Ramos (cell line): ENCODE data around the gene ABL2.
"Not testable (repeated sequence)": the region's sequence is repeated elsewhere in the genome, so short reads cannot be mapped to it uniquely, and the experiment has no call there.

Experiments used
- in situ Hi-C: fragments of 300-500 bp; cut with MboI; formaldehyde crosslinking; loops from one replicate; pipeline ENCODE4 v1.14.3; 2022; ENCODE audit warnings: low sequenced_read_pairs; ENCODE audit not compliant: unreplicated experiment

The ABL2 gene

DNA sequence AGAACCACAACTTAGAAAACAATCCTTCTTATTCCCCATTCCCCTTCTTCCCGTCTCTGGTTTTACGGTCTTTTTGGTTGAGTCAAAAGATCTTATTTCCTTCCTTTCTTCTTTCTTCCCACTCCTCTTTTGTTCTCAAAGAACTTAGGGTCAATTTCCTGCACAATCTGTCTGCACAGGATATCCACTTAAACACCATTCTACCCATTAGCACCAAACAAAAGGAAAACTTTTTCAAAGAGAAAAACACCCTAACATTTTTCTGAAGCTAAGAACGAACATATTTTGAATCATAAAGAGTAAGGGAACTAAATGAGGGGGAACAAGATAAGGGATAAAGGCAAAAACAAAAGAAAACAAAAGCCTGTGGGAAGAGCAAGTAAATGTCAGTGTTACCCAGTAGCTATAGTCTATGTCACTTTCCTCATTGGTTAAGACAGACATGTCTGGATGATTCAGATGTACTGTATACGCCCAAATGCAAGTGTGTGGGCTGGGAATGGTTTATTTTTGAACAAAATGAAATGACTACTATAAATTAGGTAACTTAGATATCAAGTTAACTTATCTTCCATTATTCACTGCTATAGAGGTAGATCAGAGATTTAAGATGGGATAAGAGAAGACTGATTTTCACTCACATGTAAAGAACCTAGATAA is 87.8 kb downstream of the ABL2 start:
- in situ Hi-C loops: no loop called here

DNA sequence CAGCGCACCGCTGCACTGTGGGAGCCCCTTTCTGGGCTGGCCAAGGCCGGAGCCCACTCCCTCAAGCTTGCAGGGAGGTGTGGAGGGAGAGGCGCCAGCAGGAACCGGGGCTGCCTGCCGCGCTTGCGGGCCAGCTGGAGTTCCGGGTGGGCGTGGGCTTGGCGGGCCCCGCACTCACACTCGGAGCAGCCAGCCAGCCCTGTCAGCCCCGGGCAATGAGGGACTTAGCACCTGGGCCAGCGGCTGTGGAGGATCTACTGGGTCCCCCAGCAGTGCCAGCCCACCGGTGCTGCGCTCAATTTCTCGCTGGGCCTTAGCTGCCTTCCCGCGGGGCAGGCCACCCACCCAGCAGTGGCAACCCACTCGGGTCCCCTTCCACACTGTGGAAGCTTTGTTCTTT is 90.7 kb downstream of the ABL2 start:
- in situ Hi-C loops: not testable (repeated sequence)

DNA sequence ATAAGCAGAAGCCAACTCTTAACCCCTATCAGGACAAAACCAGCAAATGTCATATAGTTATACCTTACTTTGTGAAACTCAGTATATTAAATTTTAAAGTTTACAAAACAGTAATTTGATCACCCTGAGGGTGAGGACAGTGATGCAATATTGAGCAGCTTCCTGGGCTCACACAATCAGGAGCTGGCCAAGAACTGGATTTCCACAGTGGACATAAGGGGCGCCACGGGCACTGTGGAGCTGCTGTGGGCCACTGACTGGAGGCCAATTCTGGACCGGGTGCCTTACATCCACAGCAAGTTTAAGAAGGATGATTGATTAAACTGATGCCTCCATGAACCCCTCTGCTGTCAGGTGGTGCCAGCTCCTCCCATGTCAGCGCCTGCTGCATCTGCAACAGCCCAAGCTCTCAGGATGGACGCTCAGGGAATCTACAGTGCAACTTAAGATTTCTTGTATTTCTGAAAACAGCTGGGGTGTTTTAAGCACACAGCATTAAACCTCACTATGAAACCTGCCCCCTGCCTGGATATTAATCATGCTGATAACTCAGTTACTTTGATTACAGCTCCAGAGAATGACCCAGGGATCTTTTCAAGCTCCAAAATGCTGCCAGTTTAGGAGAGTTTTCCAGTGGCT is 91.7 kb downstream of the ABL2 start:
- in situ Hi-C loops: no loop called here

DNA sequence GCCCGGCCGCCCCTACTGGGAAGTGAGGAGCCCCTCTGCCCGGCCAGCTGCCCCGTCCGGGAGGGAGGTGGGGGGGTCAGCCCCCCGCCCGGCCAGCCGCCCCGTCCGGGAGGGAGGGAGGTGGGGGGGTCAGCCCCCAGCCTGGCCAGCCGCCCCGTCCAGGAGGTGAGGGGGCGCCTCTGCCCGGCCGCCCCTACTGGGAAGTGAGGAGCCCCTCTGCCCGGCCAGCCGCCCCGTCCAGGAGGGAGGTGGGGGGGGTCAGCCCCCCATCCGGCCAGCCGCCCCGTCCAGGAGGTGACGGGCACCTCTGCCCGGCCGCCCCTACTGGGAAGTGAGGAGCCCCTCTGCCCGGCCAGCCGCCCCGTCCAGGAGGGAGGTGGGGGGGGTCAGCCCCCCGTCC is 93.8 kb downstream of the ABL2 start:
- in situ Hi-C loops: not testable (repeated sequence)

DNA sequence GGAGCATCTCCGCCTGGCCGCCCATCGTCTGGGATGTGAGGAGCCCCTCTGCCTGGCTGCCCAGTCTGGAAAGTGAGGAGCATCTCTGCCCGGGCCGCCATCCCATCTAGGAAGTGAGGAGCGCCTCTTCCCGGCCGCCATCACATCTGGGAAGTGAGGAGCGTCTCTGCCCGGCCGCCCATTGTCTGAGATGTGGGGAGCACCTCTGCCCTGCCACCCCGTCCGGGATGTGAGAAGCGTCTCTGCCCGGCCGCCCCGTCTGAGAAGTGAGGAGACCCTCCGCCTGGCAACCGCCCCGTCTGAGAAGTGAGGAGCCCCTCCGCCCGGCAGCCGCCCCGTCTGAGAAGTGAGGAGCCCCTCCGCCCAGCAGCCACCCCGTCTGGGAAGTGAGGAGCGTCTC is 94.3 kb downstream of the ABL2 start:
- in situ Hi-C loops: not testable (repeated sequence)

DNA sequence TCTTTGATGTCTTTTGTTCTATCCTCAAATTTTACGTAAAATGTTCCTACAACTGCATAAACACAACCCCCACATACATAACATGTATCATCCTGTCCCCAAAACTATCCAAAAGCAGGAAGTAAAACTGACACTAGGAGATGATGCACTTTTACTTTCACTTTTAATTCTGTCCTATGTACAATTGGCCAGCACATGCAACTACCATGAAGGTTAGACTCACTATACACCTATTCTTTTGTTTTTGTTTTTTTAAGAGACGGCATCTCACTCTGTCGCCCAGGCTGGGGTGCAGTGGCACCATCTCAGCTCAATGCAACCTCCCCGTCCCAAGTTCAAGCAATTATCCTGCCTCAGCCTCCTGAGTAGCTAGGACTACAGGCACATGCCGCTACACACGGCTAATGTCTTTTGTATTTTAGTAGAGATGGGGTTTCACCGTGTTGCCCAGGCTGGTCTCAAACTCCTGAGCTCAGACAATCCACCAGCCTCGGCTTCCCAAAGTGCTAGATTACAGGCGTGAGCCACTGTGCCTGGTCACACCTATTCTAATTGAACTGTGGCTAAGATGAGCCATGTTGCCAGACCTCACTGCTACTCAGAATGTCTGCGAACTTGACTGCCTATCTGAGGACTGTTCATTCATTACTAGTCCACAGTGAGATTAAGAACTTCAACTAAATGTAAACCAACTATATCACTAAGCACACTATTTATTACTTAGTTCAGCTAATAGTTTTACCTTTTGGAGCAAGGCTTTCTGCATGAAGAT is 99.6 kb downstream of the ABL2 start:
- in situ Hi-C loops: no loop called here

DNA sequence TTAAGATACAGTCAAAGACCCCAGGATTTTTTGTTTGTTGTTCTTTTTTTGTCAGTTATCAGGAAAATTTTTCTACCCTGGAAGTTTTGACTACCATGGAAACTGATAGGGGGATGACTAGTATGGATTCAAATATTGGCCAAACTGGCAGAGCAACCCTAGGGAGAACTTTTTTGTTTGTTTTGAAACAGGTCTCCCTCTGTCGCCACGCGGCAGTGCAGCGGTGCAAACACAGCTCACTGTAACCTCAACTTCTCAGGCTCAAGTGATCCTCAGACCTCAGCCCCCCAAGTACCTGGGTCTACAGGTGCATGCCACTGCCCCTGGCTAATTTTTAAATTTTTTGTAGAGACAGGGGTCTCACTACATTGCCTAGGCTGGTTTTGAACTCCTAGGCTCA is 101.0 kb downstream of the ABL2 start:
- in situ Hi-C loops: no loop called here

DNA sequence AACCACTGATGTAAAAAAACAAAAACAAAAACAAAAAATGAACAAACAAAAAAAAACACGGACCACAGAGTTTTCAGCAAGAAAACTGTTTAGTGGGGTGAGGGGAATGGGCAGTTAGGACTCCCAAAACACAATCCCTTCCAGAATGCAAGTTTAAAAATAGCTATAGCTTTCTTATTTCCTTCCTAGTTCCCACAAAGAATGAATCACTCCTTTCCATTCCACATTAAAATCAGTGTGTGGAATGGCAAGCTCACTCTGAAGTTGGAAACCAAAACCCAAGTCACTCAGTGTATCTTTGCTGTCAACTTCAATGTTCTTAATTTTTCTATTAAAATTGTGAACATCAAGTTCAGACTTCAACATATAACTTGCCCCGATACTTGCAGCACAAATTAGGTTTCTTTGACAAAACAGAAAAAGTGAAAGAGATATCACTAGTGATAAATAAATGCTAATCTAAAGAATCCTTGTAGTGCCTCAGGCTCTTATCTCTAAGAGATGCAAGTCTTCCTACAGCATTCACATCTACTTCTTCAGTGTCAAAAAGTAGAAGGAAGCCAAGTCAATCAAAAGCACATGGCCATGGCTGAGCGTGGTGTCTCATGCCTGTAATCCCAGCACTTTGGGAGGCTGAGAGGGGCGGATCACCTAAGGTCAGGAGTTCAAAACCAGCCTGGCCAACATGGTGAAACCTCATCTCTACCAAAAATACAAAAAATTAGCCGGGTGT is 102.1 kb downstream of the ABL2 start:
- in situ Hi-C loops: no loop called here

DNA sequence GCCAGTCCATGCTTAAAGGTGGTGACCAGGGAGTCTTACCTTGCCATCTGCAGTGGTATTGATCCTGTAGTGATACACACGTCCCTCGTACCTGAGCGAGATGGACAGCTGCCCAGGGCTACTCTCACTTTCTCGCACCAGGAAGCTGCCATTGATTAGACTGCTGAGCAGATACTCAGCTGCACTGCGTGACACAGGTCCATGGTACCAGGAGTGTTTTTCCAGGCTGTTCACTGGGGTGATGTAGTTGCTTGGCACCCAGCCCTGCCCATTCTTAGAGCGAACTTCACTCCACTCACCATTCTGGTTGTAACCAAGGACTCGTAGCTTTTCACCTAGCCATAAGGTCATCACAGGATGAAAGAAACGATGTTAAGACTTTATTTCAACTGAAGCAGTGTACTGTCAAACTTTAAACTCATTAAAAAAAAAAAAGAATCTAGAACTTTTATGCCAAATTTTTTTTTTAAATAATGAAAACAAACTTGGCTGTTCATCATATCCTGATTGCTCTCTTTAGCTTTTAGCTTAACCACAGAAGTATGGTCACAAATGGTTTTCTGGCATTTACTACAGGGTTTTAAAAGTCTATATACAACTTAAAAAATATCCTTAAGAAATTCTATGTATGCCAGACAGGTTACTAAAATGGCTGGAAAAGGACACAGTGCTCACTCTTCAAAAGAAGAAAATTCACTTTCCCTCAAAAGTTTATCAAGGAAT is 103.0 kb downstream of the ABL2 start:
- in situ Hi-C loops: no loop called here

DNA sequence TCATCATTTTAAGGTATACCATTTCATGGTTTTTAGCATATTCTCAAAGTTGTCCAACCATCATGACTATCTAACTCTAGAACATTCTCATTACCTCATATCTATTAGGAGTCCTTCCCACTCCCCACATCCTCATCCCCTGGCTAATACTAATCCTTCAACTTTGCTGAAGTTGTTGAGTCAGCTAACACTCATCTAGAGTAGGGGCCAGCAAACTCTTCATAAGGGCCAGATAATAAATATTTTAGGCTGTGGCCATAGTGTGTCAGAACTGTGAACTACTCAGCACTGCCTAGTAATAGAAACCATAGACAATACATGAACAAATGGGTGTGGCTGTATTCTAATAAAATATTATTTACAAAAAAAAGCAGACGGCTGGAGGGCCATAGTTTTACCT is 104.6 kb downstream of the ABL2 start:
- in situ Hi-C loops: no loop called here

- in situ Hi-C loops: no loop called here
Observed at GRCh38 chr1:179121159-179121938, 108.1 kb downstream of the ABL2 start.

GRCh38 chr1:179120736-179121135 is 108.7 kb downstream of the ABL2 start:
- in situ Hi-C loops: no loop called here

- in situ Hi-C loops: loop anchor here (10.0 kb wide), 1 partner anchor 245 kb away; the partner anchor contains the start of gene AXDND1
Observed at GRCh38 chr1:179119513-179119912, 110.0 kb downstream of the ABL2 start.

GRCh38 chr1:179115181-179115580 is 114.3 kb downstream of the ABL2 start:
- in situ Hi-C loops: loop anchor here (10.0 kb wide), 1 partner anchor 250 kb away; the partner anchor contains the start of gene AXDND1

DNA sequence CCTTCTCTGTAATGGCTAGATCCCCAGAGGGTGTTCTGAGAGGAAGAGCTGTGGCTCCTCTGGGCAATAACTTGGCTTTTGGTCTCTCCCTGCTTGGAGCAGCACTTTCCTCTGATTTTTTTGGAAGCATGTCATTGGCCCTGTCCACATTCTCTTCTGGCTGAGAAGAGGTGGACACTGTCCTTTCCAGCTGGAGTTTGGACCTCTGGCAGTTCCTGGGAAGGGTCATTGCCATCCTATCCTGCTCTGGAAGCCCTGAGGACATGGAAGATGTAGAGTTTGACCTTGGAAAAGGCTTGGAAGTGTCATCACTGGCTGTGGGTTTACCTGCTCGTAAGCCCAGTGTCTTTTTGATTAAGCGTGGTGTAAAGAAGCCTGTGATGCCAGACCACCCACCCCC is 120.8 kb downstream of the ABL2 start:
- in situ Hi-C loops: no loop called here

DNA sequence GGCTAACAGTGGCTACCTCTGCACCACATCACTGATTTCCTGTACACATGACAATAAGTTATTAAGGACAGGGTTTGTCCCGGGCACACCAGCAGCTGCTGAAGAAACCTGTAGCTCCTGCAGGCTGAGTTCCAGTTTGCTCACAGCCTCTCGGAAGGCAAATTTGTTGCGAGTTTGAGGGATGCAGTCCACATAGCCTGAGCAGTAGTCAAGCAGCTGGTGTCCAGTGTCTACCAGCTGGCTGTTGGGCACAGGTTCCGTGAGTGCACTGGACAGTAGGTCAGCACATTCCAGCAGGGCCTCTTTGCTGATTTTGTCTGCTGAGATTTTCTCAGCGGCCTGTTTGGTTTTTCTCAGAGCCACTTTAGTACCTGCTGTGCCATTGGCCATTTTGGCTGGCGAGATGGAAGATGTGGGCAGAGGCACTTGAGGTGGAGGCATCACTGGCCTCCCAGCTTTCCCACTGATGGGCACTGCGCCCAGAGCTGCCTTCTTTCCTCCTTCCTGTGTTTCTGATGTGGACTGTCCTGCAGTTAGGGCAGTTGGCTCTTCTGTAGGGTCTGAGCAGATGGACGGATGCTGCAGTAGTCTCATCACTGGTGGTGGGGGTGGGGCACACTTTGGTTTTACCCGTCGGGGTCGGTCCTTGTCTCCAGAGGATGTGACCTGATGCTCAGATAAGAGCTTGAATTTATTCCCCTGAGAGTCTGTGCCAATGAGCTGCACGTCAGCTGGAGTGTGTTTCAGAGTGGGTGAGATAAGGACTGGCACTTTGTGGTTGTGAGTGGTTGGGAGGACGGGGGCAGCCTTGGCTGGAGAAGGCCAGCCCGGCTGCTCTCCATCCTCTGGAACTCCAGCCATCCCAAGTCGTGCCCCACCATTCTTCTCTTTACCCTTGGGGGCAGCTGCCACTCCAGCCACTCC is 121.5 kb downstream of the ABL2 start:
- in situ Hi-C loops: no loop called here

GRCh38 chr1:179105393-179105792 is 124.1 kb downstream of the ABL2 start:
- in situ Hi-C loops: no loop called here

- in situ Hi-C loops: no loop called here
Observed at GRCh38 chr1:179104611-179105250, 124.7 kb downstream of the ABL2 start.
